Hepatocyte (in vitro differentiated cells): ENCODE results near the gene LOXHD1. TPM values are rescaled to one million over a fixed set of nuclear protein-coding genes. Genes with fewer than 3 reads are reported as not detected.

Source experiments
- DNase-seq: peaks from one replicate; pipeline ENCODE4 v3.0.0-alpha.2; 2016; ENCODE audit warnings: low spot score
- H2AFZ ChIP-seq: fragments of 200-600 bp; sonication (generic); 2 replicates; pipeline ENCODE4 v1.6.0; 2016; ENCODE audit warnings: antibody characterized with exemption, mild to moderate bottlenecking
- H3K27ac ChIP-seq: fragments of 200-600 bp; sonication (generic); 2 replicates; pipeline ENCODE4 v1.5.1; 2016; ENCODE audit warnings: mild to moderate bottlenecking
- H3K27me3 ChIP-seq: fragments of 200-600 bp; sonication (generic); 2 replicates; pipeline ENCODE4 v1.6.1; 2016
- H3K36me3 ChIP-seq: fragments of 200-600 bp; sonication (generic); replicated peaks from 2 replicates; pipeline ENCODE4 v1.5.1; 2016; ENCODE audit warnings: low read depth; ENCODE audit not compliant: insufficient read depth
- H3K4me1 ChIP-seq: fragments of 200-600 bp; sonication (generic); 2 replicates; pipeline ENCODE4 v1.5.1; 2016; ENCODE audit warnings: mild to moderate bottlenecking, moderate library complexity; ENCODE audit not compliant: insufficient read depth
- H3K4me2 ChIP-seq: fragments of 200-600 bp; sonication (generic); 2 replicates; pipeline ENCODE4 v1.6.0; 2016
- H3K4me3 ChIP-seq: fragments of 200-600 bp; sonication (generic); 2 replicates; pipeline ENCODE4 v1.5.1; 2016; ENCODE audit warnings: mild to moderate bottlenecking
- H3K79me2 ChIP-seq: fragments of 200-600 bp; sonication (generic); 2 replicates; pipeline ENCODE4 v1.6.0; 2017; ENCODE audit warnings: mild to moderate bottlenecking
- H3K9me2 ChIP-seq: fragments of 200-600 bp; sonication (generic); replicated peaks from 2 replicates; pipeline ENCODE4 v1.6.0; 2017; ENCODE audit warnings: mild to moderate bottlenecking; ENCODE audit not compliant: insufficient read depth
- H3K9me3 ChIP-seq: fragments of 200-600 bp; sonication (generic); 2 replicates; pipeline ENCODE4 v1.5.1; 2016; ENCODE audit warnings: low read depth, mild to moderate bottlenecking
- H4K20me1 ChIP-seq: fragments of 200-600 bp; sonication (generic); 2 replicates; pipeline ENCODE4 v1.6.0; 2016; ENCODE audit warnings: mild to moderate bottlenecking; ENCODE audit not compliant: insufficient read depth, poor library complexity, severe bottlenecking
- EZH2 ChIP-seq: fragments of 200-600 bp; sonication (generic); IDR thresholded peaks from 2 replicates; pipeline ENCODE4 v1.6.1; 2016; ENCODE audit warnings: antibody characterized with exemption, mild to moderate bottlenecking, borderline replicate concordance
- EZH2phosphoT487 ChIP-seq: fragments of 200-600 bp; sonication (generic); IDR thresholded peaks from one replicate; pipeline ENCODE4 v1.6.1; 2018; ENCODE audit warnings: antibody characterized with exemption, mild to moderate bottlenecking, low read depth, moderate library complexity; ENCODE audit not compliant: unreplicated experiment, severe bottlenecking
- WGBS: methylation state at CpG from one replicate; pipeline ENCODE4 v1.1.6; 2016; ENCODE audit warnings: low lambda C conversion rate; ENCODE audit errors: missing lambda C conversion rate; 5-methylcytosine and 5-hydroxymethylcytosine counted together
- polyA plus RNA-seq: library from polyadenylated mRNA; unstranded; fragments of >200 nt; fragmentation: Nextera tagmentation; extraction: Ambion mirVana; gene quantifications from 2 replicates; pipeline ENCODE4 v1.2.1, GENCODE V29; 2016
- total RNA-seq: library from RNA; depleted of rRNA; stranded (reverse); fragments of >200 nt; gene quantifications from 2 replicates; pipeline ENCODE4 v1.2.3, GENCODE V29; 2014
- TF ChIP-seq, protein P1 (sequence below): fragments of 200-600 bp; sonication (generic); IDR thresholded peaks from 2 replicates; pipeline ENCODE4 v1.5.1; 2016; ENCODE audit warnings: antibody characterized with exemption, mild to moderate bottlenecking; ENCODE audit not compliant: poor library complexity

The LOXHD1 gene
- total and polyA plus RNA-seq, 2 experiments from 2014 or later = not detected

DNA sequence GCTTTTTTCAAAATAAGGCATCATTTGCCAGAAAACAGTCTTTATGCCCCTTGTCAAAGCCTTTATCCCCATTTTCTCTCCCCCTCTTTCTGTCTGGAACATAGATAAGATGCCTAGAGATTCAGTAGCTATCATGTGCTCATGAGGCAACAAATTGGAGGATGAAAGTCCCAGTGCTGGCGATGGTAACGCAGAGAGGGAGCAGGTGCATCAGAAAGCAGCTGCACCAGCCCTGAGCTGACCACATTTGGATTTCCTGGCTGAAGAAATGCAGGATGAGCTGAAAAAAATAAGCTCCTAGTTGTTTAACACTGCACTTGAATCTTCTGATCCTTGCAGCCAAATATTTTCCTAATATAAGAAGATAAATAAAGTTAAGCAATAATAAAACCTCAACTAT lies 48.0 kb downstream of the LOXHD1 start:
- Histone ChIP-seq H3K4me2 (no peak overlapping the region), H2AFZ (no peak overlapping the region)

GRCh38 chr18:46607926-46608325 lies 49.1 kb downstream of the LOXHD1 start:
- no peaks in the 10 kb centered on the region for H4K20me1 ChIP-seq
- no peak overlapping the region for H3K4me3 ChIP-seq
- no peak overlapping the region for H3K27ac ChIP-seq
- H3K4me2 ChIP-seq = no peak overlapping the region
- no peaks in the 10 kb centered on the region for H3K9me2 ChIP-seq
- H3K27me3 ChIP-seq = peaks cover 28% of the 10 kb centered on the region
- no peaks in the 10 kb centered on the region for H3K79me2 ChIP-seq
- no peaks in the 10 kb centered on the region for H3K36me3 ChIP-seq
- H3K4me1 ChIP-seq = no peaks in the 10 kb centered on the region
- DNase-seq = no peak
- H3K9me3 ChIP-seq = no peaks in the 10 kb centered on the region
- 75% methylated on average over 5 of the region's 5 CpGs for WGBS
- no peak overlapping the region for H2AFZ ChIP-seq
- TF ChIP-seq, protein P1, sequence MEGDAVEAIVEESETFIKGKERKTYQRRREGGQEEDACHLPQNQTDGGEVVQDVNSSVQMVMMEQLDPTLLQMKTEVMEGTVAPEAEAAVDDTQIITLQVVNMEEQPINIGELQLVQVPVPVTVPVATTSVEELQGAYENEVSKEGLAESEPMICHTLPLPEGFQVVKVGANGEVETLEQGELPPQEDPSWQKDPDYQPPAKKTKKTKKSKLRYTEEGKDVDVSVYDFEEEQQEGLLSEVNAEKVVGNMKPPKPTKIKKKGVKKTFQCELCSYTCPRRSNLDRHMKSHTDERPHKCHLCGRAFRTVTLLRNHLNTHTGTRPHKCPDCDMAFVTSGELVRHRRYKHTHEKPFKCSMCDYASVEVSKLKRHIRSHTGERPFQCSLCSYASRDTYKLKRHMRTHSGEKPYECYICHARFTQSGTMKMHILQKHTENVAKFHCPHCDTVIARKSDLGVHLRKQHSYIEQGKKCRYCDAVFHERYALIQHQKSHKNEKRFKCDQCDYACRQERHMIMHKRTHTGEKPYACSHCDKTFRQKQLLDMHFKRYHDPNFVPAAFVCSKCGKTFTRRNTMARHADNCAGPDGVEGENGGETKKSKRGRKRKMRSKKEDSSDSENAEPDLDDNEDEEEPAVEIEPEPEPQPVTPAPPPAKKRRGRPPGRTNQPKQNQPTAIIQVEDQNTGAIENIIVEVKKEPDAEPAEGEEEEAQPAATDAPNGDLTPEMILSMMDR = no peak
- TF ChIP-seq EZH2phosphoT487 (no peak), EZH2 (no peak)

More for the DNA sequence above, 48.0 kb downstream of the LOXHD1 start:
- Histone ChIP-seq H3K27me3 (peaks cover 28% of the 10 kb centered on the region), H3K27ac (no peak overlapping the region), H3K9me3 (no peaks in the 10 kb centered on the region), H3K9me2 (no peaks in the 10 kb centered on the region), H3K36me3 (no peaks in the 10 kb centered on the region), H3K4me1 (no peaks in the 10 kb centered on the region), H3K4me3 (no peak overlapping the region), H3K79me2 (no peaks in the 10 kb centered on the region), H4K20me1 (no peaks in the 10 kb centered on the region)
- TF ChIP-seq EZH2 (no peak), EZH2phosphoT487 (no peak)
- TF ChIP-seq, protein P1 = no peak
- WGBS = 88% methylated on average over 2 of the region's 2 CpGs
- DNase-seq = no peak

DNA sequence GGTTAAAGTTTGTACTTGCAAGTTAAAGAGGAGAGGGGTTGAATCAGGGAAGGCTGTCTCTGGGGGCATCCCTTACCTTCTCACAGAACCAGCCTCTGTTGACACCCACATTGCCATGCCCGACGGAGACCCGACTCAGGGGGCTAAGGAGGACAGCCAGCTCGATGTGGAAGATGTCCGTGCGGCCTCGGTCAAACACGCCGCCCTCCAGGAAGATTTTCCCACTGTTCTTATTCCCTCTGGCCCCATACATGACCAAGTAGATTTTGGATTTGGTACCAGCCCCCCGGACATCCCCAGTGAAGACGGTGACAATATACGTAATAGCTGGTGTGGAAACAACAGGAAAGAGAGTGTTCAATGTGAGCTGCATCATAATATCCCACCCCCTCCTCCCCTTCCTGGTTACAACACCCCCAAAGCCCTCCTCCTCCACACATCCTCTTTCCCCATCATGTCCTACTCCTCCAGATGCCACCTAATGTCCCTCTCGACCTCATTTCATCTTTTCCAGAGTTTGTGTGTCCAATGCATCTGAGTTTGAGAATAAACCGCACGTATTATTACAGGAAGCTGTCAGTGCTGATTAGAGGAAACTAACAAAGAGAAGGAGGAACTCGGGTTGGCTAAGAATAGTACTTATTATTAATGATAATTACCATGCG lies 55.7 kb downstream of the LOXHD1 start:
- Histone ChIP-seq H3K79me2 (no peaks in the 10 kb centered on the region), H3K4me3 (no peak overlapping the region), H2AFZ (no peak overlapping the region), H3K27ac (no peak overlapping the region), H3K36me3 (no peaks in the 10 kb centered on the region), H3K27me3 (no peaks in the 10 kb centered on the region), H3K4me1 (no peaks in the 10 kb centered on the region), H4K20me1 (no peaks in the 10 kb centered on the region), H3K4me2 (no peak overlapping the region), H3K9me3 (no peaks in the 10 kb centered on the region), H3K9me2 (no peaks in the 10 kb centered on the region)
- 88% methylated on average over 17 of the region's 17 CpGs for WGBS
- TF ChIP-seq EZH2phosphoT487 = no peak
- TF ChIP-seq, protein P1 = no peak
- no peak for TF ChIP-seq EZH2
- DNase-seq = no peak
